MM.1S (cell line): ENCODE measurements around the gene CFAP99.

Experiments
- DNase-seq: peaks from one replicate; pipeline ENCODE4 v3.0.0-alpha.2; 2015
- H2AFZ ChIP-seq: fragments of 300-600 bp; sonication (generic); 2 replicates; pipeline ENCODE4 v1.6.0; 2016; ENCODE audit warnings: antibody characterized with exemption, low read length
- H3F3A ChIP-seq: fragments of 300-600 bp; sonication (generic); 2 replicates; pipeline ENCODE4 v1.6.1; 2016; ENCODE audit warnings: mild to moderate bottlenecking, antibody characterized with exemption, low read length, moderate library complexity, mixed read lengths; ENCODE audit not compliant: insufficient read depth
- H3K27ac ChIP-seq: fragments of 300-600 bp; sonication (generic); 2 replicates; pipeline ENCODE4 v1.5.1; 2016; ENCODE audit warnings: mild to moderate bottlenecking, low read length
- H3K27me3 ChIP-seq: fragments of 300-600 bp; sonication (generic); replicated peaks from 2 replicates; pipeline ENCODE4 v1.6.0; 2016; ENCODE audit warnings: low read length; ENCODE audit not compliant: insufficient read depth
- H3K36me3 ChIP-seq: fragments of 300-600 bp; sonication (generic); replicated peaks from 2 replicates; pipeline ENCODE4 v1.6.1; 2016; ENCODE audit warnings: mild to moderate bottlenecking, low read length, mixed read lengths; ENCODE audit not compliant: insufficient read depth
- H3K4me1 ChIP-seq: fragments of 300-600 bp; sonication (generic); 2 replicates; pipeline ENCODE4 v1.6.1; 2016; ENCODE audit warnings: low read length, mixed read lengths
- H3K4me2 ChIP-seq: fragments of 300-600 bp; sonication (generic); 2 replicates; pipeline ENCODE4 v1.6.0; 2016; ENCODE audit warnings: low read depth, low read length
- H3K4me3 ChIP-seq: fragments of 300-600 bp; sonication (generic); 2 replicates; pipeline ENCODE4 v1.5.1; 2016; ENCODE audit warnings: low read length, mixed read lengths
- H3K79me2 ChIP-seq: fragments of 300-600 bp; sonication (generic); 2 replicates; pipeline ENCODE4 v1.6.1; 2016; ENCODE audit warnings: mixed run types, low read length, mixed read lengths
- H3K9ac ChIP-seq: fragments of 300-600 bp; sonication (generic); 2 replicates; pipeline ENCODE4 v1.6.1; 2016; ENCODE audit warnings: low read length, mixed read lengths
- H3K9me2 ChIP-seq: fragments of 300-600 bp; sonication (generic); replicated peaks from 2 replicates; pipeline ENCODE4 v1.6.1; 2016; ENCODE audit warnings: mild to moderate bottlenecking, low read length, mixed read lengths; ENCODE audit not compliant: insufficient read depth
- H3K9me3 ChIP-seq: fragments of 300-600 bp; sonication (generic); replicated peaks from 2 replicates; pipeline ENCODE4 v1.6.1; 2016; ENCODE audit warnings: mild to moderate bottlenecking, low read length, mixed read lengths; ENCODE audit not compliant: insufficient read depth
- H4K20me1 ChIP-seq: fragments of 300-600 bp; sonication (generic); 2 replicates; pipeline ENCODE4 v1.6.1; 2016; ENCODE audit warnings: mild to moderate bottlenecking, low read length, moderate library complexity, mixed read lengths; ENCODE audit not compliant: insufficient read depth
- CTCF ChIP-seq: fragments of 300-600 bp; sonication (generic); IDR thresholded peaks from 2 replicates; pipeline ENCODE4 v1.5.1; 2016; ENCODE audit warnings: antibody characterized with exemption, low read length, mixed read lengths
- EZH2 ChIP-seq: fragments of 300-600 bp; sonication (generic); optimal IDR thresholded peaks from 2 replicates; pipeline ENCODE3; 2017; ENCODE audit warnings: low read depth, mild to moderate bottlenecking, antibody characterized with exemption, low read length, mixed read lengths
- EZH2phosphoT487 ChIP-seq: fragments of 300-600 bp; sonication (generic); IDR thresholded peaks from 2 replicates; pipeline ENCODE4 v1.6.1; 2018; ENCODE audit warnings: antibody characterized with exemption, low read length

CFAP99 gene

GRCh38 chr4:2436301-2436700 lies 17.5 kb downstream of the CFAP99 start:
- H4K20me1 ChIP-seq = no peaks in the 10 kb centered on the region
- no peak for DNase-seq
- no peaks in the 10 kb centered on the region for H3K36me3 ChIP-seq
- no peaks in the 10 kb centered on the region for H3K9me3 ChIP-seq
- H3K4me2 ChIP-seq = no peak overlapping the region
- no peak overlapping the region for H3K27ac ChIP-seq
- H3K9ac ChIP-seq = no peak overlapping the region
- no peaks in the 10 kb centered on the region for H3F3A ChIP-seq
- no peaks in the 10 kb centered on the region for H3K79me2 ChIP-seq
- no peak overlapping the region for H2AFZ ChIP-seq
- peaks cover under 1% of the 10 kb centered on the region for H3K4me1 ChIP-seq
- peaks cover 6% of the 10 kb centered on the region; the same call in 1 of the 2 replicates for H3K27me3 ChIP-seq
- H3K9me2 ChIP-seq = no peaks in the 10 kb centered on the region
- TF ChIP-seq EZH2 (no peak), CTCF (no peak), EZH2phosphoT487 (no peak)
- no peak overlapping the region for H3K4me3 ChIP-seq

GRCh38 chr4:2436761-2437474 lies 18.2 kb downstream of the CFAP99 start:
- Histone ChIP-seq H3K9me3 (no peaks in the 10 kb centered on the region), H3K36me3 (no peaks in the 10 kb centered on the region), H3K9ac (no peak overlapping the region), H4K20me1 (no peaks in the 10 kb centered on the region), H3K27me3 (peaks cover 6% of the 10 kb centered on the region; the same call in 1 of the 2 replicates), H2AFZ (no peak overlapping the region), H3F3A (no peaks in the 10 kb centered on the region), H3K79me2 (no peaks in the 10 kb centered on the region), H3K9me2 (no peaks in the 10 kb centered on the region), H3K4me2 (no peak overlapping the region), H3K4me3 (no peak overlapping the region), H3K4me1 (peaks cover 4% of the 10 kb centered on the region), H3K27ac (no peak overlapping the region)
- no peak for DNase-seq
- TF ChIP-seq CTCF (no peak), EZH2phosphoT487 (no peak), EZH2 (no peak)

GRCh38 chr4:2437475-2438215 lies 18.9 kb downstream of the CFAP99 start:
- no peaks in the 10 kb centered on the region for H3K79me2 ChIP-seq
- H3K9ac ChIP-seq = no peak overlapping the region
- H2AFZ ChIP-seq = no peak overlapping the region
- no peak overlapping the region for H3K4me3 ChIP-seq
- no peaks in the 10 kb centered on the region for H3K36me3 ChIP-seq
- no peak for TF ChIP-seq CTCF
- TF ChIP-seq EZH2 = no peak
- TF ChIP-seq EZH2phosphoT487 = no peak
- no peaks in the 10 kb centered on the region for H3K9me3 ChIP-seq
- H3K4me2 ChIP-seq = no peak overlapping the region
- H4K20me1 ChIP-seq = no peaks in the 10 kb centered on the region
- H3K27ac ChIP-seq = no peak overlapping the region
- 0 out of 2 replicates have a peak, but pooled peaks cover 6% of the 10 kb centered on the region for H3K27me3 ChIP-seq
- DNase-seq = no peak
- no peaks in the 10 kb centered on the region for H3F3A ChIP-seq
- no peaks in the 10 kb centered on the region for H3K9me2 ChIP-seq
- H3K4me1 ChIP-seq = peaks cover 4% of the 10 kb centered on the region
